GM19099 (cell line): ENCODE results near the gene MYOD1.

ENCODE experiments used
- POLR2A ChIP-seq: IDR thresholded peaks from 3 replicates; pipeline ENCODE4 v1.6.1; 2011; ENCODE audit warnings: low read depth; ENCODE audit not compliant: insufficient read length; ENCODE audit errors: extremely low read depth

MYOD1 gene

GRCh38 chr11:17736579-17736893, 17.2 kb downstream of the MYOD1 start:
- no peak for TF ChIP-seq POLR2A

GRCh38 chr11:17736930-17737817, 17.8 kb downstream of the MYOD1 start:
- no peak for TF ChIP-seq POLR2A

- TF ChIP-seq POLR2A, result no peak
Observed at GRCh38 chr11:17738151-17738973, 19.0 kb downstream of the MYOD1 start.

- no peak for TF ChIP-seq POLR2A
Observed at GRCh38 chr11:17739945-17740338, 20.6 kb downstream of the MYOD1 start.

- no peak for TF ChIP-seq POLR2A
Observed at GRCh38 chr11:17740649-17741235, 21.4 kb downstream of the MYOD1 start.

GRCh38 chr11:17741487-17741886, 22.1 kb downstream of the MYOD1 start:
- no peak for TF ChIP-seq POLR2A

- no peak for TF ChIP-seq POLR2A
Observed at GRCh38 chr11:17742019-17742418, 22.6 kb downstream of the MYOD1 start.

GRCh38 chr11:17743026-17743807, 23.8 kb downstream of the MYOD1 start:
- no peak for TF ChIP-seq POLR2A

- no peak for TF ChIP-seq POLR2A
Observed at GRCh38 chr11:17743808-17744119, 24.4 kb downstream of the MYOD1 start.

GRCh38 chr11:17744151-17744940, 25.0 kb downstream of the MYOD1 start:
- no peak for TF ChIP-seq POLR2A

GRCh38 chr11:17745023-17745772, 25.8 kb downstream of the MYOD1 start:
- TF ChIP-seq POLR2A, result no peak

- TF ChIP-seq POLR2A, result no peak
Observed at GRCh38 chr11:17746096-17746495, 26.7 kb downstream of the MYOD1 start.

GRCh38 chr11:17747131-17747955, 28.0 kb downstream of the MYOD1 start:
- no peak for TF ChIP-seq POLR2A

GRCh38 chr11:17748044-17748443, 28.7 kb downstream of the MYOD1 start:
- no peak for TF ChIP-seq POLR2A
